ENCODE results near the gene NOL8.

Gene NOL8

DNA sequence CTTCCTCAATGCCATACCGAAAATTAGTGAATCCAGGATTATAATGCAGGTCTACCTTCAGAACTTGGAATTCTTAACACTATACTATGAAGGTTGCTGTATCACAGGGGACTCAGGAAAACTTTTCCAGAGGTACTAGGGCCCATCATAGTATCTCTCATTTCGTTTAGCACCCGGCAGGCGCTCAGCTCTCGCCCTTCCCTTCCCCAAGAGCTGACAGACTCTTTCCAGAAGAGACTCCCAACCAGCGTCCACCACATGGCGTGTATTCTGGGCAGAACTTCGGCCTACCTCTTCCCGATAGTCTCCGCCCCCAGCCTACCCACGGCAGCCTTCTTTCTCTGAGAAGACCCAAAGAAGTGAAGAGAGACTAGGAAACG lies 271 bp downstream of the NOL8 start:
- Histone ChIP-seq H3K4me1 (ENCODE audit: control insufficient read depth, insufficient read depth, low read length) (no peaks in the 10 kb centered on the region), H3K9me3 (ENCODE audit: control insufficient read depth, insufficient read depth, low read depth, low read length) (no peaks in the 10 kb centered on the region), H3K4me3 (ENCODE audit: low read depth, low read length) (peak overlapping the region; percentile 99), H3K27ac (ENCODE audit: extremely low read depth, low read depth, low read length) (peak overlapping the region; percentile 13; the same call in 1 of the 2 replicates), H3K36me3 (ENCODE audit: control insufficient read depth in 2 of 2, insufficient read depth in 1 of 2, low read length in 2 of 2) (peaks cover 9 to 33% of the 10 kb centered on the region in 2 experiments)
- TF ChIP-seq, protein P1, sequence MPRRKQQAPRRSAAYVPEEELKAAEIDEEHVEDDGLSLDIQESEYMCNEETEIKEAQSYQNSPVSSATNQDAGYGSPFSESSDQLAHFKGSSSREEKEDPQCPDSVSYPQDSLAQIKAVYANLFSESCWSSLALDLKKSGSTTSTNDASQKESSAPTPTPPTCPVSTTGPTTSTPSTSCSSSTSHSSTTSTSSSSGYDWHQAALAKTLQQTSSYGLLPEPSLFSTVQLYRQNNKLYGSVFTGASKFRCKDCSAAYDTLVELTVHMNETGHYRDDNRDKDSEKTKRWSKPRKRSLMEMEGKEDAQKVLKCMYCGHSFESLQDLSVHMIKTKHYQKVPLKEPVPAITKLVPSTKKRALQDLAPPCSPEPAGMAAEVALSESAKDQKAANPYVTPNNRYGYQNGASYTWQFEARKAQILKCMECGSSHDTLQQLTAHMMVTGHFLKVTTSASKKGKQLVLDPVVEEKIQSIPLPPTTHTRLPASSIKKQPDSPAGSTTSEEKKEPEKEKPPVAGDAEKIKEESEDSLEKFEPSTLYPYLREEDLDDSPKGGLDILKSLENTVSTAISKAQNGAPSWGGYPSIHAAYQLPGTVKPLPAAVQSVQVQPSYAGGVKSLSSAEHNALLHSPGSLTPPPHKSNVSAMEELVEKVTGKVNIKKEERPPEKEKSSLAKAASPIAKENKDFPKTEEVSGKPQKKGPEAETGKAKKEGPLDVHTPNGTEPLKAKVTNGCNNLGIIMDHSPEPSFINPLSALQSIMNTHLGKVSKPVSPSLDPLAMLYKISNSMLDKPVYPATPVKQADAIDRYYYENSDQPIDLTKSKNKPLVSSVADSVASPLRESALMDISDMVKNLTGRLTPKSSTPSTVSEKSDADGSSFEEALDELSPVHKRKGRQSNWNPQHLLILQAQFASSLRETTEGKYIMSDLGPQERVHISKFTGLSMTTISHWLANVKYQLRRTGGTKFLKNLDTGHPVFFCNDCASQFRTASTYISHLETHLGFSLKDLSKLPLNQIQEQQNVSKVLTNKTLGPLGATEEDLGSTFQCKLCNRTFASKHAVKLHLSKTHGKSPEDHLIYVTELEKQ (tag by site-specific recombination; IDR thresholded peaks at IDR 0.05; ENCODE audit: borderline replicate concordance), result no peak
- peak; percentile 46 for TF ChIP-seq ZNF335 (tag by site-specific recombination; conservative IDR thresholded peaks at IDR 0.05)
- ChIA-PET POLR2A (interaction anchor here (1.0 to 1.4 kb wide), 6 partner anchors 16 to 345 kb away, joined by 3 to 7 read pairs (median 4); partner anchors contain the start of gene IPPK), CTCF (interaction anchor here (0.6 to 2.2 kb wide), 2 partner anchors 136 to 310 kb away, joined by 3 to 14 read pairs; no protein-coding TSS in a partner anchor)

DNA sequence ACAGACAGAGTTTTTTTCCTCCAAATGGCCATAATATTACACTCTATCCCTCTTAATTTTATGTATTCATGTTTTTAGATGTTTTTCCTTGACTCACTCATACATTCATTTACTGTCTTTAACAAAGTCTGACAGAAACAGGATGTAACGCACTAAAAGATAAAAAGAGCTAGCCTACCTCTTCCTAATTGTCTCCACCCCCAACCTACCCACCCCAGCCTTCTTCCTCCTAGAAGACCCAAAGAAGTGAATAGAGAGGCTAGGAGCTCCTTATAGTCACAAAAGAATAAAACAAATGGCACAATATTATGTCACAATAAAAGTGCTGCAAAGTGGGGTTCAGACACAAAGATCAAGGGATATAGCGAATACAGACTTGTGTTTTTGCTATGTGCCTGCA lies 719 bp downstream of the NOL8 start:
- TF ChIP-seq ZNF501 (tag by site-specific recombination; IDR thresholded peaks at IDR 0.05) (no peak), ZXDB (tag by site-specific recombination; IDR thresholded peaks at IDR 0.05) (no peak), BCL11B (tag by site-specific recombination; IDR thresholded peaks at IDR 0.05; ENCODE audit: low read depth) (no peak), BCL6B (tag by site-specific recombination; IDR thresholded peaks at IDR 0.05) (no peak), SCRT2 (tag by site-specific recombination; IDR thresholded peaks at IDR 0.05) (no peak), ZBTB48 (tag by site-specific recombination; IDR thresholded peaks at IDR 0.05) (no peak), TRIM28 (IDR thresholded peaks at IDR 0.05; ENCODE audit: borderline replicate concordance, low read length) (no peak), PRDM10 (tag by site-specific recombination; IDR thresholded peaks at IDR 0.05) (no peak), ZNF335 (tag by site-specific recombination; conservative IDR thresholded peaks at IDR 0.05) (no peak), ZNF677 (tag by site-specific recombination; IDR thresholded peaks at IDR 0.05) (no peak), OSR2 (tag by site-specific recombination; IDR thresholded peaks at IDR 0.05) (no peak), KLF7 (tag by site-specific recombination; IDR thresholded peaks at IDR 0.05; ENCODE audit: borderline replicate concordance) (no peak), ZNF621 (tag by site-specific recombination; IDR thresholded peaks at IDR 0.05) (no peak), ZNF2 (tag by site-specific recombination; IDR thresholded peaks at IDR 0.05) (no peak), GLI4 (tag by site-specific recombination; IDR thresholded peaks at IDR 0.05) (no peak), ZNF776 (tag by site-specific recombination; IDR thresholded peaks at IDR 0.05; ENCODE audit: borderline replicate concordance) (no peak), ZNF768 (tag by site-specific recombination; IDR thresholded peaks at IDR 0.05) (no peak), ZNF624 (tag by site-specific recombination; IDR thresholded peaks at IDR 0.05) (no peak)
- TF ChIP-seq, protein P2, sequence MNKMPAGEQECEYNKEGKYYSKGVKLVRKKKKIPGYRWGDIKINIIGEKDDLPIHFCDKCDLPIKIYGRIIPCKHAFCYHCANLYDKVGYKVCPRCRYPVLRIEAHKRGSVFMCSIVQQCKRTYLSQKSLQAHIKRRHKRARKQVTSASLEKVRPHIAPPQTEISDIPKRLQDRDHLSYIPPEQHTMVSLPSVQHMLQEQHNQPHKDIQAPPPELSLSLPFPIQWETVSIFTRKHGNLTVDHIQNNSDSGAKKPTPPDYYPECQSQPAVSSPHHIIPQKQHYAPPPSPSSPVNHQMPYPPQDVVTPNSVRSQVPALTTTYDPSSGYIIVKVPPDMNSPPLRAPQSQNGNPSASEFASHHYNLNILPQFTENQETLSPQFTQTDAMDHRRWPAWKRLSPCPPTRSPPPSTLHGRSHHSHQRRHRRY (tag by site-specific recombination; IDR thresholded peaks at IDR 0.05), result no peak
- TF ChIP-seq, protein P3, sequence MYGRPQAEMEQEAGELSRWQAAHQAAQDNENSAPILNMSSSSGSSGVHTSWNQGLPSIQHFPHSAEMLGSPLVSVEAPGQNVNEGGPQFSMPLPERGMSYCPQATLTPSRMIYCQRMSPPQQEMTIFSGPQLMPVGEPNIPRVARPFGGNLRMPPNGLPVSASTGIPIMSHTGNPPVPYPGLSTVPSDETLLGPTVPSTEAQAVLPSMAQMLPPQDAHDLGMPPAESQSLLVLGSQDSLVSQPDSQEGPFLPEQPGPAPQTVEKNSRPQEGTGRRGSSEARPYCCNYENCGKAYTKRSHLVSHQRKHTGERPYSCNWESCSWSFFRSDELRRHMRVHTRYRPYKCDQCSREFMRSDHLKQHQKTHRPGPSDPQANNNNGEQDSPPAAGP (tag by site-specific recombination; IDR thresholded peaks at IDR 0.05), result no peak
- Histone ChIP-seq H3K36me3 (ENCODE audit: control insufficient read depth in 2 of 2, insufficient read depth in 1 of 2, low read length in 2 of 2) (peaks cover 9 to 38% of the 10 kb centered on the region in 2 experiments), H3K4me3 (ENCODE audit: low read depth, low read length) (peak overlapping the region; percentile 99), H3K9me3 (ENCODE audit: control insufficient read depth, insufficient read depth, low read depth, low read length) (no peaks in the 10 kb centered on the region), H3K4me1 (ENCODE audit: control insufficient read depth, insufficient read depth, low read length) (no peaks in the 10 kb centered on the region), H3K27ac (ENCODE audit: extremely low read depth, low read depth, low read length) (no peak overlapping the region)
- ChIA-PET POLR2A (interaction anchor here (1.1 kb wide), 1 partner anchor 16 kb away, joined by 4 read pairs; no protein-coding TSS in a partner anchor), CTCF (no interaction called here)

Data from HEK293 (cell line).